K562 (cell line): ENCODE results near the gene ATP5PF. TPM values are rescaled to one million over a fixed set of nuclear protein-coding genes. Genes with fewer than 3 reads are reported as not detected.
A peak's percentile ranks its signal among the peaks of the same experiment; 100 is the strongest.

Source experiments
- BDP1 ChIP-seq: IDR thresholded peaks from 3 replicates; pipeline ENCODE4 v1.6.1; 2011; ENCODE audit not compliant: insufficient read length, insufficient read depth
- ELF2 ChIP-seq: fragments of 250-450 bp; sonication (Bioruptor Pico); IDR thresholded peaks from 2 replicates; pipeline ENCODE4 v1.5.0; 2021; ENCODE audit warnings: mild to moderate bottlenecking
- FOXK1 ChIP-seq: sonication (generic); formaldehyde crosslinking; IDR thresholded peaks from 2 replicates; pipeline ENCODE4 v1.8.0; 2022; ENCODE audit warnings: missing genetic modification reagents, mild to moderate bottlenecking, borderline replicate concordance
- FOXK2 ChIP-seq, 2 experiments: fragments of 450-650 bp; IDR thresholded peaks in 1 of 2; conservative IDR thresholded peaks in 1 of 2; 2 replicates each; pipeline ENCODE4 v1.6.1; 2016; ENCODE audit warnings: low read depth in 2 of 2, mild to moderate bottlenecking in 1 of 2
- GATAD2B ChIP-seq: fragments of 450-650 bp; IDR thresholded peaks from 2 replicates; pipeline ENCODE4 v1.6.1; 2017; ENCODE audit warnings: mild to moderate bottlenecking, borderline replicate concordance
- KDM4B ChIP-seq, 2 experiments: fragments of 450-650 bp in 1 of 2; sonication (generic) in 1 of 2; IDR thresholded peaks; 2 replicates each; pipeline ENCODE4 v1.6.1; 2016 to 2017; ENCODE audit warnings: borderline replicate concordance in 2 of 2, antibody characterized with exemption in 1 of 2, low read depth in 1 of 2, mild to moderate bottlenecking in 1 of 2
- MEF2D ChIP-seq: conservative IDR thresholded peaks from 2 replicates; pipeline ENCODE4 v1.6.1; 2016; ENCODE audit warnings: low read depth, missing genetic modification characterization, missing compliant biosample characterization
- NR4A1 ChIP-seq, 2 experiments: fragments of 250-450 bp in 1 of 2; fragments of 450-650 bp in 1 of 2; sonication (Bioruptor Pico) in 1 of 2; IDR thresholded peaks; 2 replicates each; pipeline versions ENCODE4 v1.4.0 to v1.6.1; 2016 to 2020; ENCODE audit warnings: mild to moderate bottlenecking in 2 of 2, missing compliant biosample characterization in 1 of 2, missing genetic modification characterization in 1 of 2, moderate library complexity in 1 of 2
- RBM14 ChIP-seq: fragments of 200-400 bp; formaldehyde crosslinking; IDR thresholded peaks from 2 replicates; pipeline ENCODE4 v1.6.1; 2018; ENCODE audit warnings: low read depth, mild to moderate bottlenecking, low read length, moderate library complexity, borderline replicate concordance; ENCODE audit not compliant: insufficient read depth
- RBM17 ChIP-seq: fragments of 200-400 bp; formaldehyde crosslinking; IDR thresholded peaks from 2 replicates; pipeline ENCODE4 v1.6.1; 2017; ENCODE audit warnings: low read depth, mild to moderate bottlenecking, low read length, borderline replicate concordance
- RBM25 ChIP-seq: fragments of 200-400 bp; formaldehyde crosslinking; IDR thresholded peaks from 2 replicates; pipeline ENCODE4 v1.6.1; 2018; ENCODE audit warnings: low read length, low read depth, moderate library complexity; ENCODE audit not compliant: severe bottlenecking
- RFX1 ChIP-seq: fragments of 450-650 bp; IDR thresholded peaks from 2 replicates; pipeline ENCODE4 v1.6.1; 2016; ENCODE audit warnings: mild to moderate bottlenecking, moderate library complexity
- ZNF165 ChIP-seq: fragments of 250-450 bp; sonication (Bioruptor Pico); IDR thresholded peaks from 2 replicates; pipeline ENCODE4 v1.4.0; 2020; ENCODE audit warnings: borderline replicate concordance
- polyA plus RNA-seq, 8 experiments: library from polyadenylated mRNA; depleted of rRNA in 4 of 8; stranded (reverse) in 5 of 8; unstranded in 3 of 8; fragments of >200 nt; fragmentation: Nextera tagmentation in 2 of 8; fragmentation: Illumina TruSeq in 1 of 8; extraction: Ambion mirVana in 2 of 8; extraction: Trizol in 1 of 8; gene quantifications; 2 replicates each; pipeline versions ENCODE4 v1.2.1 to v1.2.3, GENCODE V29; 2011 to 2014; ENCODE audit warnings: inconsistent platforms in 1 of 8, missing spikeins in 1 of 8
- total RNA-seq, 7 experiments: library from RNA; depleted of rRNA in 6 of 7; stranded (reverse); fragments of >200 nt in 6 of 7; fragmentation: Illumina TruSeq in 2 of 7; extraction: Trizol in 2 of 7; gene quantifications; 2 replicates each; pipeline versions ENCODE4 v1.2.1 to v1.2.3, GENCODE V29; 2011 to 2021; ENCODE audit warnings: low replicate concordance in 1 of 7
- TF ChIP-seq, protein P1 (sequence below): fragments of 250-450 bp; sonication (Bioruptor Pico); IDR thresholded peaks from 2 replicates; pipeline ENCODE4 v1.8.0; 2022; ENCODE audit warnings: moderate library complexity, mild to moderate bottlenecking, inconsistent platforms
- TF ChIP-seq, protein P2 (sequence below): fragments of 450-650 bp; formaldehyde crosslinking; conservative IDR thresholded peaks from 2 replicates; pipeline ENCODE4 v1.4.0; 2022; ENCODE audit warnings: mild to moderate bottlenecking, missing genetic modification characterization
- TF ChIP-seq, protein P3 (sequence below): fragments of 250-450 bp; sonication (Bioruptor Pico); IDR thresholded peaks from 2 replicates; pipeline ENCODE4 v1.4.0; 2020; ENCODE audit warnings: mild to moderate bottlenecking, moderate library complexity, borderline replicate concordance
- TF ChIP-seq, protein P4 (sequence below), 2 experiments: fragments of 450-650 bp in 1 of 2; IDR thresholded peaks; 2 replicates each; pipeline ENCODE4 v1.6.1; 2011 to 2017; ENCODE audit warnings: low read depth in 2 of 2, antibody characterized with exemption in 1 of 2, borderline replicate concordance in 1 of 2, low read length in 1 of 2, mild to moderate bottlenecking in 1 of 2, mixed read lengths in 1 of 2; ENCODE audit not compliant: control insufficient read depth in 1 of 2

The ATP5PF gene
- total and polyA plus RNA-seq, 9 of the 15 experiments (the other 6 are each of a cell fraction or from before 2014, with no cell fraction given): 242 to 2,488 (median 533) TPM

DNA sequence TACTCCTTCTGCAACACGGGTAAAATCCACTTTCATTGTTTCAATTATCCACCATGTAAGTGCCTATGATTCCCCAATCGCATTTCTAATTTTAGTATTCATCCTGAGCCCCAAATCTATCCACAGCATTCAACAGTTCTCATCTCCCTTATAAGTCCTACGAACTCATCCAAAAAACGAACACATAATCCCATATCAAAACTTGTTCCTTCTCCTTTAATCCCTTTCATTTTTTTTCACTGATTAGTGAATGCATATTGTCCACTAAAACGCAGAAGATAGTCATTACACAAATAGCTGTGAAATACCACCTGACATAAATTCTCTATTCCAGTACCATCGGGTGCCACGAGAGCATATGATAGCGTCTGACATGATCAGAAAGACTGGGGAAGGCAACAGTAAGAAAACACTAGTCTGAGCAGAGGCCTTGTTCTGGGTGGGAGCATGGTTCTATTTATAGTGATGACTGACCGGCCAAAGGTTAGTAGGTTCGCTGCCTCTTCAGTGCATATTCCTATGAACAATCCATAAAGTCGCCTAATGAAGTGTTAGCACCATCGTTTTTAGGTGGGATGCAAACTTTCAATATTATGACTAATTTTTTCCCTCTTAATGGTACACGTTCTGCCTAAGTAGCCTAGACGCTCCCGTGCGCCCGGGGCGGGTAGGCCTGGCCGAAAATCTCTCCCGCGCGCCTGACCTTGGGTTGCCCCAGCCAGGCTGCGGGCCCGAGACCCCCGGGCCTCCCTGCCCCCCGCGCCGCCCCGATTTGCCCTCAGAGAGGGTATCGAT is 648 bp downstream of the ATP5PF start (continued):
- TF ChIP-seq RBM25 (no peak), ELF2 (CRISPR knock-in tag) (no peak), BDP1 (no peak), RBM17 (no peak), MEF2D (tag) (no peak), FOXK2 (conservative IDR thresholded peaks at IDR 0.05 in 1 of 2, IDR thresholded peaks at IDR 0.05 in 1 of 2; ENCODE audit: low read depth in 2 of 2) (0 out of 4 replicates have a peak, but pooled peaks of 1 of the 2 experiments have one; percentile 20), RBM14 (no peak), GATAD2B (no peak), FOXK1 (no peak), KDM4B (IDR thresholded peaks at IDR 0.05; ENCODE audit: borderline replicate concordance in 2 of 2, low read depth in 1 of 2) (no peak), NR4A1 (CRISPR knock-in tag; IDR thresholded peaks at IDR 0.05) (no peak), NR4A1 (tag; IDR thresholded peaks at IDR 0.05) (no peak), ZNF165 (CRISPR knock-in tag) (no peak), RFX1 (no peak)
- TF ChIP-seq, protein P1, sequence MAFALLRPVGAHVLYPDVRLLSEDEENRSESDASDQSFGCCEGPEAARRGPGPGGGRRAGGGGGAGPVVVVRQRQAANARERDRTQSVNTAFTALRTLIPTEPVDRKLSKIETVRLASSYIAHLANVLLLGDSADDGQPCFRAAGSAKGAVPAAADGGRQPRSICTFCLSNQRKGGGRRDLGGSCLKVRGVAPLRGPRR (CRISPR knock-in tag): no peak
- TF ChIP-seq, protein P2, sequence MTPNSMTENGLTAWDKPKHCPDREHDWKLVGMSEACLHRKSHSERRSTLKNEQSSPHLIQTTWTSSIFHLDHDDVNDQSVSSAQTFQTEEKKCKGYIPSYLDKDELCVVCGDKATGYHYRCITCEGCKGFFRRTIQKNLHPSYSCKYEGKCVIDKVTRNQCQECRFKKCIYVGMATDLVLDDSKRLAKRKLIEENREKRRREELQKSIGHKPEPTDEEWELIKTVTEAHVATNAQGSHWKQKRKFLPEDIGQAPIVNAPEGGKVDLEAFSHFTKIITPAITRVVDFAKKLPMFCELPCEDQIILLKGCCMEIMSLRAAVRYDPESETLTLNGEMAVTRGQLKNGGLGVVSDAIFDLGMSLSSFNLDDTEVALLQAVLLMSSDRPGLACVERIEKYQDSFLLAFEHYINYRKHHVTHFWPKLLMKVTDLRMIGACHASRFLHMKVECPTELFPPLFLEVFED (CRISPR knock-in tag): 0 out of 2 replicates have a peak, but pooled peaks have one; percentile 66
- TF ChIP-seq, protein P3, sequence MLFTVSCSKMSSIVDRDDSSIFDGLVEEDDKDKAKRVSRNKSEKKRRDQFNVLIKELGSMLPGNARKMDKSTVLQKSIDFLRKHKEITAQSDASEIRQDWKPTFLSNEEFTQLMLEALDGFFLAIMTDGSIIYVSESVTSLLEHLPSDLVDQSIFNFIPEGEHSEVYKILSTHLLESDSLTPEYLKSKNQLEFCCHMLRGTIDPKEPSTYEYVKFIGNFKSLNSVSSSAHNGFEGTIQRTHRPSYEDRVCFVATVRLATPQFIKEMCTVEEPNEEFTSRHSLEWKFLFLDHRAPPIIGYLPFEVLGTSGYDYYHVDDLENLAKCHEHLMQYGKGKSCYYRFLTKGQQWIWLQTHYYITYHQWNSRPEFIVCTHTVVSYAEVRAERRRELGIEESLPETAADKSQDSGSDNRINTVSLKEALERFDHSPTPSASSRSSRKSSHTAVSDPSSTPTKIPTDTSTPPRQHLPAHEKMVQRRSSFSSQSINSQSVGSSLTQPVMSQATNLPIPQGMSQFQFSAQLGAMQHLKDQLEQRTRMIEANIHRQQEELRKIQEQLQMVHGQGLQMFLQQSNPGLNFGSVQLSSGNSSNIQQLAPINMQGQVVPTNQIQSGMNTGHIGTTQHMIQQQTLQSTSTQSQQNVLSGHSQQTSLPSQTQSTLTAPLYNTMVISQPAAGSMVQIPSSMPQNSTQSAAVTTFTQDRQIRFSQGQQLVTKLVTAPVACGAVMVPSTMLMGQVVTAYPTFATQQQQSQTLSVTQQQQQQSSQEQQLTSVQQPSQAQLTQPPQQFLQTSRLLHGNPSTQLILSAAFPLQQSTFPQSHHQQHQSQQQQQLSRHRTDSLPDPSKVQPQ (CRISPR knock-in tag): no peak
- TF ChIP-seq, protein P4, sequence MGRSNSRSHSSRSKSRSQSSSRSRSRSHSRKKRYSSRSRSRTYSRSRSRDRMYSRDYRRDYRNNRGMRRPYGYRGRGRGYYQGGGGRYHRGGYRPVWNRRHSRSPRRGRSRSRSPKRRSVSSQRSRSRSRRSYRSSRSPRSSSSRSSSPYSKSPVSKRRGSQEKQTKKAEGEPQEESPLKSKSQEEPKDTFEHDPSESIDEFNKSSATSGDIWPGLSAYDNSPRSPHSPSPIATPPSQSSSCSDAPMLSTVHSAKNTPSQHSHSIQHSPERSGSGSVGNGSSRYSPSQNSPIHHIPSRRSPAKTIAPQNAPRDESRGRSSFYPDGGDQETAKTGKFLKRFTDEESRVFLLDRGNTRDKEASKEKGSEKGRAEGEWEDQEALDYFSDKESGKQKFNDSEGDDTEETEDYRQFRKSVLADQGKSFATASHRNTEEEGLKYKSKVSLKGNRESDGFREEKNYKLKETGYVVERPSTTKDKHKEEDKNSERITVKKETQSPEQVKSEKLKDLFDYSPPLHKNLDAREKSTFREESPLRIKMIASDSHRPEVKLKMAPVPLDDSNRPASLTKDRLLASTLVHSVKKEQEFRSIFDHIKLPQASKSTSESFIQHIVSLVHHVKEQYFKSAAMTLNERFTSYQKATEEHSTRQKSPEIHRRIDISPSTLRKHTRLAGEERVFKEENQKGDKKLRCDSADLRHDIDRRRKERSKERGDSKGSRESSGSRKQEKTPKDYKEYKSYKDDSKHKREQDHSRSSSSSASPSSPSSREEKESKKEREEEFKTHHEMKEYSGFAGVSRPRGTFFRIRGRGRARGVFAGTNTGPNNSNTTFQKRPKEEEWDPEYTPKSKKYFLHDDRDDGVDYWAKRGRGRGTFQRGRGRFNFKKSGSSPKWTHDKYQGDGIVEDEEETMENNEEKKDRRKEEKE (IDR thresholded peaks at IDR 0.05; ENCODE audit: borderline replicate concordance in 1 of 2, control insufficient read depth in 1 of 2, low read depth in 2 of 2, low read length in 1 of 2): no peak
